CD4-positive, alpha-beta T cell treated with Interleukin-6 at 100 ng/mL for 8 hours (primary cell): ENCODE measurements around the gene UPK3B.
"Not testable (repeated sequence)": the region's sequence is repeated elsewhere in the genome, so short reads cannot be mapped to it uniquely, and the experiment has no call there.

Experiments used
- DNase-seq: peaks from one replicate; pipeline ENCODE4 v3.0.0-alpha.2; 2020; ENCODE audit warnings: mixed read lengths, low spot score

Gene UPK3B

GRCh38 chr7:76513817-76514799 lies 3.8 kb downstream of the UPK3B start:
- DNase-seq = no peak

GRCh38 chr7:76514926-76515771 lies 4.8 kb downstream of the UPK3B start:
- DNase-seq = no peak

- DNase-seq = no peak
Observed at GRCh38 chr7:76515999-76516443, 5.7 kb downstream of the UPK3B start.

GRCh38 chr7:76516932-76517331 lies 6.6 kb downstream of the UPK3B start:
- DNase-seq = not testable (repeated sequence)

GRCh38 chr7:76526183-76526582 lies 15.8 kb downstream of the UPK3B start:
- not testable (repeated sequence) for DNase-seq

GRCh38 chr7:76531643-76532042 lies 21.3 kb downstream of the UPK3B start:
- not testable (repeated sequence) for DNase-seq

- DNase-seq = not testable (repeated sequence)
Observed at GRCh38 chr7:76543197-76543596, 32.8 kb downstream of the UPK3B start, which contains the start of gene SPDYE16. Gene SPDYE16 (minus strand): TSS chr7:76543297. CDS start chr7:76541459, 1,838 bp downstream.

- peak; percentile 85 for DNase-seq
Observed at GRCh38 chr7:76549025-76549854, 38.9 kb downstream of the UPK3B start.

- not testable (repeated sequence) for DNase-seq
Observed at GRCh38 chr7:76549855-76550248, 39.5 kb downstream of the UPK3B start.

- not testable (repeated sequence) for DNase-seq
Observed at GRCh38 chr7:76551992-76552391, 41.6 kb downstream of the UPK3B start.

GRCh38 chr7:76559685-76560084 lies 49.3 kb downstream of the UPK3B start:
- DNase-seq = not testable (repeated sequence)

- DNase-seq = not testable (repeated sequence)
Observed at GRCh38 chr7:76560157-76560556, 49.8 kb downstream of the UPK3B start.

GRCh38 chr7:76561342-76561741 lies 51.0 kb downstream of the UPK3B start:
- DNase-seq = not testable (repeated sequence)

- not testable (repeated sequence) for DNase-seq
Observed at GRCh38 chr7:76565001-76565400, 54.6 kb downstream of the UPK3B start.
